Natural killer cell (primary cell): ENCODE measurements around the gene ATP12A. TPM values are rescaled to one million over a fixed set of nuclear protein-coding genes. Genes with fewer than 3 reads are reported as not detected.

ENCODE experiments used
- ATAC-seq, 3 donors: fragments of 150-1000 bp in 2 of 3; fragments of 200-7000 bp in 1 of 3; cut with Tn5 transposase; 1 replicate in 1 of 3; 2 replicates in 2 of 3; pipeline ENCODE4 v1.10.0; 2021; ENCODE audit warnings: mild to moderate bottlenecking in 2 of 3, moderate library complexity in 2 of 3
- DNase-seq, 2 donors: peaks; one replicate each; pipeline versions ENCODE4 v3.0.0 to v3.0.0-alpha.2; 2013 to 2021; ENCODE audit warnings: mixed read lengths in 1 of 2
- H3K27ac ChIP-seq: one replicate; pipeline ENCODE4 v1.5.1; 2013; ENCODE audit warnings: mild to moderate bottlenecking, low read length
- H3K27me3 ChIP-seq: one replicate; pipeline ENCODE4 v1.6.1; 2013; ENCODE audit warnings: low read length; ENCODE audit not compliant: control insufficient read depth, insufficient read depth
- H3K36me3 ChIP-seq: one replicate; pipeline ENCODE4 v1.6.1; 2013; ENCODE audit warnings: low read length; ENCODE audit not compliant: control insufficient read depth, insufficient read depth
- H3K4me1 ChIP-seq: one replicate; pipeline ENCODE4 v1.6.1; 2013; ENCODE audit warnings: low read length; ENCODE audit not compliant: control insufficient read depth, insufficient read depth
- H3K4me3 ChIP-seq: one replicate; pipeline ENCODE4 v1.5.1; 2013; ENCODE audit warnings: low read length
- H3K9me3 ChIP-seq: one replicate; pipeline ENCODE4 v1.6.1; 2013; ENCODE audit warnings: low read length; ENCODE audit not compliant: control insufficient read depth, insufficient read depth
- H3K27ac Mint-ChIP-seq, 2 donors: one replicate each; pipeline ENCODE4 v1.8.0; 2022; ENCODE audit warnings: mild to moderate bottlenecking in 2 of 2, mixed read lengths in 2 of 2, moderate library complexity in 1 of 2
- H3K27me3 Mint-ChIP-seq, 2 donors: one replicate each; pipeline ENCODE4 v1.8.0; 2022; ENCODE audit warnings: low read depth in 2 of 2, mixed read lengths in 2 of 2
- H3K36me3 Mint-ChIP-seq: one replicate; pipeline ENCODE4 v1.8.0; 2022; ENCODE audit warnings: mixed read lengths
- H3K4me1 Mint-ChIP-seq, 2 donors: one replicate each; pipeline ENCODE4 v1.8.0; 2022; ENCODE audit warnings: mixed read lengths in 2 of 2
- H3K4me3 Mint-ChIP-seq: one replicate; pipeline ENCODE4 v1.8.0; 2022; ENCODE audit warnings: mild to moderate bottlenecking, moderate library complexity, mixed read lengths
- H3K9me3 Mint-ChIP-seq, 2 donors: one replicate each; pipeline ENCODE4 v1.8.0; 2022; ENCODE audit warnings: mixed read lengths in 2 of 2
- CTCF ChIP-seq: fragments of 200-600 bp; IDR thresholded peaks from one replicate; pipeline ENCODE4 v1.8.0; 2022; ENCODE audit warnings: antibody characterized with exemption
- WGBS: methylation state at CpG from one replicate; pipeline ENCODE4 v1.1.7; 2013; ENCODE audit warnings: missing lambda C conversion rate; ENCODE audit not compliant: insufficient coverage; 5-methylcytosine and 5-hydroxymethylcytosine counted together
- intact Hi-C: fragments of 100-400 bp; cut with micrococcal nuclease; formaldehyde crosslinking; loops from one replicate; pipeline ENCODE4 v1.14.2; 2022
- total RNA-seq, 4 donors: library from RNA; stranded (reverse); fragments of 120-200 nt in 1 of 4; gene quantifications; one replicate each; pipeline versions ENCODE4 v1.2.3 to v1.2.4, GENCODE V29; 2013 to 2022

The ATP12A gene
- total RNA-seq, 3 donors from 2014 or later (not counting 1 experiment from before 2014, with no cell fraction given) = not detected

- H3K36me3 Mint-ChIP-seq = no peaks in the 10 kb centered on the region
Measured at GRCh38 chr13:24682353-24682752, 2.1 kb downstream of the ATP12A start.

GRCh38 chr13:24683351-24683750 lies 3.1 kb downstream of the ATP12A start:
- intact Hi-C loops = loop anchor here (5.0 kb wide), 1 partner anchor 66 kb away; no protein-coding TSS in a partner anchor
- peaks cover 32 to 40% of the 10 kb centered on the region in 2 donors for H3K4me1 Mint-ChIP-seq
- no peaks in the 10 kb centered on the region for H3K9me3 ChIP-seq
- peak overlapping the region; percentile 47 for H3K4me3 Mint-ChIP-seq
- H3K27ac Mint-ChIP-seq = no peak overlapping the region
- DNase-seq (no peak), ATAC-seq (no peak)
- peaks cover 45 to 52% of the 10 kb centered on the region in 2 donors for H3K27me3 Mint-ChIP-seq
- H3K4me3 ChIP-seq = no peak overlapping the region
- no peak for TF ChIP-seq CTCF
- WGBS = 66% methylated on average over 5 of the region's 5 CpGs
- no peaks in the 10 kb centered on the region for H3K9me3 Mint-ChIP-seq
- no peak overlapping the region for H3K27ac ChIP-seq
- H3K27me3 ChIP-seq = peaks cover 39% of the 10 kb centered on the region
- peaks cover 36% of the 10 kb centered on the region for H3K4me1 ChIP-seq
- no peaks in the 10 kb centered on the region for H3K36me3 Mint-ChIP-seq
- H3K36me3 ChIP-seq = no peaks in the 10 kb centered on the region

More at GRCh38 chr13:24682353-24682752, 2.1 kb downstream of the ATP12A start:
- Histone ChIP-seq H3K4me3 (no peak overlapping the region), H3K27ac (no peak overlapping the region), H3K4me1 (peaks cover 36% of the 10 kb centered on the region), H3K9me3 (no peaks in the 10 kb centered on the region), H3K27me3 (peaks cover 44% of the 10 kb centered on the region), H3K36me3 (no peaks in the 10 kb centered on the region)
- ATAC-seq = no peak
- TF ChIP-seq CTCF = no peak
- 80% methylated on average over 1 of the region's 2 CpGs for WGBS
- intact Hi-C loops = loop anchor here (5.0 kb wide), 1 partner anchor 65 kb away; no protein-coding TSS in a partner anchor
- no peaks in the 10 kb centered on the region for H3K9me3 Mint-ChIP-seq
- DNase-seq = no peak
- H3K27ac Mint-ChIP-seq = no peak overlapping the region
- peaks cover 32 to 40% of the 10 kb centered on the region in 2 donors for H3K4me1 Mint-ChIP-seq
- peaks cover 49 to 51% of the 10 kb centered on the region in 2 donors for H3K27me3 Mint-ChIP-seq
- H3K4me3 Mint-ChIP-seq = no peak overlapping the region

GRCh38 chr13:24683838-24684599 lies 3.8 kb downstream of the ATP12A start:
- peak; percentile 76 for TF ChIP-seq CTCF
- Histone ChIP-seq H3K36me3 (no peaks in the 10 kb centered on the region), H3K27ac (no peak overlapping the region), H3K27me3 (peaks cover 37% of the 10 kb centered on the region), H3K9me3 (no peaks in the 10 kb centered on the region), H3K4me3 (no peak overlapping the region), H3K4me1 (peaks cover 36% of the 10 kb centered on the region)
- ATAC-seq (peak; percentile 78 to 81 (median 80)), DNase-seq (peak; percentile 31 to 81)
- no peaks in the 10 kb centered on the region for H3K36me3 Mint-ChIP-seq
- H3K27me3 Mint-ChIP-seq = peaks cover 46 to 52% of the 10 kb centered on the region in 2 donors
- WGBS = 7% methylated on average over 4 of the region's 4 CpGs
- peaks cover 32 to 40% of the 10 kb centered on the region in 2 donors for H3K4me1 Mint-ChIP-seq
- H3K4me3 Mint-ChIP-seq = peak overlapping the region; percentile 33
- no peaks in the 10 kb centered on the region for H3K9me3 Mint-ChIP-seq
- H3K27ac Mint-ChIP-seq = no peak overlapping the region
- intact Hi-C loops = loop anchor here (5.0 kb wide), 1 partner anchor 67 kb away; no protein-coding TSS in a partner anchor
